AG04450 (cell line): ENCODE measurements around the gene TMEM225B. TPM values are rescaled to one million over a fixed set of nuclear protein-coding genes. Genes with fewer than 3 reads are reported as not detected.

ENCODE experiments used
- CTCF ChIA-PET: fragments of 300-600, 350-600 bp; formaldehyde crosslinking; extraction: SDS; loops from one replicate; lab custom pipeline; 2022; ENCODE audit warnings: antibody characterized with exemption, inconsistent platforms; lab: Charles Lee
- POLR2A ChIA-PET: fragments of 350-600 bp; formaldehyde crosslinking; extraction: SDS; loops from one replicate; lab custom pipeline; 2021; ENCODE audit warnings: antibody characterized with exemption, inconsistent platforms; lab: Yijun Ruan, JAX
- DNase-seq: peaks from one replicate; pipeline ENCODE4 v3.0.0-alpha.2; 2011; ENCODE audit warnings: low read depth, low spot score
- H3K27ac ChIP-seq: one replicate; pipeline ENCODE4 v1.5.1; 2012; ENCODE audit warnings: low read depth, low read length, control low read depth
- H3K27me3 ChIP-seq: one replicate; pipeline ENCODE4 v1.6.0; 2012; ENCODE audit warnings: low read length; ENCODE audit not compliant: control insufficient read depth, insufficient read depth
- H3K4me3 ChIP-seq: 2 replicates; pipeline ENCODE4 v1.5.1; 2011; ENCODE audit warnings: mild to moderate bottlenecking, low read depth, low read length, control low read depth
- H3K9me3 ChIP-seq: 2 replicates; pipeline ENCODE4 v1.5.1; 2012; ENCODE audit warnings: low read length; ENCODE audit not compliant: control insufficient read depth, insufficient read depth
- polyA plus RNA-seq: library from polyadenylated mRNA; depleted of rRNA; stranded (reverse); fragments of >200 nt; gene quantifications from 2 replicates; pipeline ENCODE4 v1.2.3, GENCODE V29; 2011
- TF ChIP-seq, protein P1 (sequence below): IDR thresholded peaks from 2 replicates; pipeline ENCODE4 v1.5.1; 2011; ENCODE audit warnings: low read depth, low read length, control low read depth, inconsistent platforms

TMEM225B gene
- polyA plus RNA-seq, 1 experiment, result 0.72 TPM

DNA sequence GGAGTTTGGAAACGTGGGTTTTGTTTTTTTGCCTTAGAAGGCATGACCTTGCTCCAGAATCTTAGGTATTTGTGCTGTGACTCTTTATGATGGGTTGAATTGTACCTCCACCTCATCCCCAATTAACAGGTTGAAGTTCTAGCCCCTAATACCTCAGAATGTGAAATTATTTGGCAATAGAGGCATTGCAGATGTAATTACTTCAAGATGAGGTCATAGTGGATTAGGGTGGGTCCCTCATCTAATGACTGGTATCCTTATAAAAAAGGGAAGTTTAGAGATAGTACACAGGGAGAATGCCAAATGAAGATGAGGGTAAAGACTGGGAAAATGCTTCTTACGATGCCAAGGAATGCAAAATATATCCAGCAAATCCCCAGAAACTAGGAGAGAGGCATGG, 43.1 kb upstream of the TMEM225B start:
- CTCF ChIA-PET, result no interaction called here
- H3K9me3 ChIP-seq, result peaks cover 5% of the 10 kb centered on the region; the same call in 1 of the 2 replicates
- TF ChIP-seq, protein P1, sequence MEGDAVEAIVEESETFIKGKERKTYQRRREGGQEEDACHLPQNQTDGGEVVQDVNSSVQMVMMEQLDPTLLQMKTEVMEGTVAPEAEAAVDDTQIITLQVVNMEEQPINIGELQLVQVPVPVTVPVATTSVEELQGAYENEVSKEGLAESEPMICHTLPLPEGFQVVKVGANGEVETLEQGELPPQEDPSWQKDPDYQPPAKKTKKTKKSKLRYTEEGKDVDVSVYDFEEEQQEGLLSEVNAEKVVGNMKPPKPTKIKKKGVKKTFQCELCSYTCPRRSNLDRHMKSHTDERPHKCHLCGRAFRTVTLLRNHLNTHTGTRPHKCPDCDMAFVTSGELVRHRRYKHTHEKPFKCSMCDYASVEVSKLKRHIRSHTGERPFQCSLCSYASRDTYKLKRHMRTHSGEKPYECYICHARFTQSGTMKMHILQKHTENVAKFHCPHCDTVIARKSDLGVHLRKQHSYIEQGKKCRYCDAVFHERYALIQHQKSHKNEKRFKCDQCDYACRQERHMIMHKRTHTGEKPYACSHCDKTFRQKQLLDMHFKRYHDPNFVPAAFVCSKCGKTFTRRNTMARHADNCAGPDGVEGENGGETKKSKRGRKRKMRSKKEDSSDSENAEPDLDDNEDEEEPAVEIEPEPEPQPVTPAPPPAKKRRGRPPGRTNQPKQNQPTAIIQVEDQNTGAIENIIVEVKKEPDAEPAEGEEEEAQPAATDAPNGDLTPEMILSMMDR, result no peak

DNA sequence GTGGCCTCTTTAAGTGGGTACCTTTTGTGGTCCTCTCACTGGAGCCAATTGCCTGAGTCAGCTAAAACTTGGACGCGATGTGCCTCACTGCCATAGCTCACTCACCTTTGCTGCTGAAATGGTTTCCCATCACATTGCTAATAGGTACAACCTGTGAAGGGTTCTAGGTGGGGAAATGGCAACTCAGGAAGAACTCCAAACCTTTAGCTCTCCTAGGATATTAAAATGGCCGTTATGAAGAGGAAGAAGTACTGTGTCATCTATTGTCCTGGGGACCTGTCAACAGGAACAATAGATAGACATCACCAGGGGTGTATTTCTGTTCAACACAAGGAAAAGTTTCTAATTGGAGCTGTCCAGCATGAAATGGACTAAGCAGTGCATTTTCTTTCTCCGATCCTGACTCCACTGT, 40.9 kb upstream of the TMEM225B start:
- H3K4me3 ChIP-seq, result peak overlapping the region; percentile 97
- TF ChIP-seq, protein P1, result no peak
- no peaks in the 10 kb centered on the region for H3K27me3 ChIP-seq
- POLR2A ChIA-PET, result interaction anchor here (1.3 to 3.1 kb wide), 3 partner anchors 52 to 362 kb away, joined by 3 to 27 read pairs (median 8); partner anchors contain the start of genes TRIM4, ZKSCAN5 and ZNF394
- no peak overlapping the region for H3K27ac ChIP-seq
- no peak for DNase-seq
- H3K9me3 ChIP-seq, result peaks cover 5% of the 10 kb centered on the region; the same call in 1 of the 2 replicates
- CTCF ChIA-PET, result no interaction called here

More for the DNA sequence above, 43.1 kb upstream of the TMEM225B start:
- no peaks in the 10 kb centered on the region for H3K27me3 ChIP-seq
- no peak overlapping the region for H3K27ac ChIP-seq
- DNase-seq, result no peak
- no peak overlapping the region for H3K4me3 ChIP-seq
- POLR2A ChIA-PET, result no interaction called here

DNA sequence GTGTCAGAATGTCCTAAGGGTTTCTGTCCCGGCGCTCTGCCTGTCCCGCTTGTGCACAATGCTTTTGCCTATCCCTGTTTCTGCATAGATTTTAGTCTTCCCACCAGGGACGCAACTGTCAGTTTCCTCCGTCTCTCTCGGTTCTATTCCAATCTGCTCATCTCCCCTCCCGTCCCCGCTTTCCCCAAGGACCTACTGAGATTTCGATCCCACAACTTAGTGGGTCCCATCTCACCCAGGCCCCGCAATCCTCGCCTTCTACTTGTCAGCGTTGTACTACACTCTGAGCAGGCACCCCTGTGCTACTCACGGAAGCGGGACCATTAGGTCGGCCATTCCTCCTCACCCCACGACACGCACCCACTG, 40.1 kb upstream of the TMEM225B start:
- Histone ChIP-seq H3K27me3 (no peaks in the 10 kb centered on the region), H3K27ac (peak overlapping the region; percentile 97), H3K4me3 (peak overlapping the region; percentile 97), H3K9me3 (peaks cover 5% of the 10 kb centered on the region; the same call in 1 of the 2 replicates)
- ChIA-PET CTCF (no interaction called here), POLR2A (interaction anchor here (0.5 to 3.1 kb wide), 15 partner anchors 9 to 871 kb away, joined by 3 to 27 read pairs (median 3); partner anchors contain the start of genes TRIM4, ZCWPW1, ZKSCAN5 and ZNF394)
- no peak for DNase-seq
- TF ChIP-seq, protein P1, result no peak

GRCh38 chr7:99558306-99559174, 39.5 kb upstream of the TMEM225B start, which contains the start of gene ZNF655:
Gene ZNF655, plus strand, starts transcription at chr7:99558642. Its CDS starts 1,918 bp downstream, at chr7:99560560.
- H3K4me3 ChIP-seq, result peak within 1 kb of the TSS; percentile 97
- DNase-seq, result peak; percentile 58
- TF ChIP-seq, protein P1, result no peak
- H3K27me3 ChIP-seq, result no peaks in the 10 kb centered on the region
- H3K9me3 ChIP-seq, result peaks cover 5% of the 10 kb centered on the region; the same call in 1 of the 2 replicates
- ChIA-PET CTCF (interaction anchor here (0.5 kb wide), 1 partner anchor 181 kb away, joined by 6 read pairs; no protein-coding TSS in a partner anchor), POLR2A (interaction anchor here (0.5 to 3.1 kb wide), 17 partner anchors 8 to 870 kb away, joined by 3 to 27 read pairs (median 4); partner anchors contain the start of genes TRIM4, ZCWPW1, ZKSCAN5 and ZNF394)
- peak within 1 kb of the TSS; percentile 97 for H3K27ac ChIP-seq
